Central memory CD8-positive, alpha-beta T cell (primary cell): Measurements from ENCODE around the gene B3GALT2.

Source experiments
- ATAC-seq: fragments of 150-1000 bp; cut with Tn5 transposase; replicated peaks from 2 replicates; pipeline ENCODE4 v1.10.0; 2022; ENCODE audit warnings: mild to moderate bottlenecking, moderate FRiP score, moderate number of reproducible peaks; ENCODE audit not compliant: poor library complexity, severe bottlenecking; ENCODE audit errors: extremely low read depth
- DNase-seq, 2 donors: peaks; one replicate each; pipeline ENCODE4 v3.0.0; 2021; ENCODE audit warnings: low spot score in 2 of 2
- H3K27ac Mint-ChIP-seq: one replicate; pipeline ENCODE4 v1.8.0; 2022; ENCODE audit warnings: low read depth, mild to moderate bottlenecking, moderate library complexity, mixed read lengths
- H3K27me3 Mint-ChIP-seq: one replicate; pipeline ENCODE4 v1.8.0; 2022; ENCODE audit warnings: mixed read lengths
- H3K36me3 Mint-ChIP-seq: one replicate; pipeline ENCODE4 v1.8.0; 2022; ENCODE audit warnings: mild to moderate bottlenecking, moderate library complexity, mixed read lengths; ENCODE audit not compliant: insufficient read depth
- H3K4me1 Mint-ChIP-seq: one replicate; pipeline ENCODE4 v1.8.0; 2022; ENCODE audit warnings: mixed read lengths
- H3K4me3 Mint-ChIP-seq: one replicate; pipeline ENCODE4 v1.8.0; 2022; ENCODE audit warnings: mild to moderate bottlenecking, moderate library complexity, mixed read lengths
- H3K9me3 Mint-ChIP-seq: one replicate; pipeline ENCODE4 v1.8.0; 2022; ENCODE audit warnings: mixed read lengths

The B3GALT2 gene

DNA sequence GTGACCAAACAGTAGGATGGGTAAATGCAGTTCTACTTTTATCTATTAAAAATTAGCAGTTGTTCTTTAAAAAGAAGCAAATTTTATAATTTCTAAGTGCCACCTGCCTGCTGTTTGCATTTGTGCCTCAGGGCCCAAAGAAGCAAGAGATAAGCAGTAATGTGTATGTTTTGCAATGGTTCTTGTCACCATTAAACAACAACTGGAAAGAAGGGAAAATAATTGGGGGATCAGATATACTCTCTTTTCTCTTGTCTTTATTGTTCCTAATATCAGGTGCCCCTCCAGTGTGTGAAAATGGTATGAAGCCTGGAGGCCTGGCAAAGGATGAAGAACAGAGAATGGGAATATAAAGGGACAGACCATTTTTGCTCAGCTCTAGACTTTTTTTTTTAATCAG, 9.6 kb downstream of the B3GALT2 start:
- Mint-ChIP-seq H3K4me3 (no peak overlapping the region), H3K9me3 (no peaks in the 10 kb centered on the region), H3K4me1 (peaks cover 36% of the 10 kb centered on the region), H3K27me3 (no peaks in the 10 kb centered on the region), H3K36me3 (peaks cover 7% of the 10 kb centered on the region), H3K27ac (no peak overlapping the region)
- ATAC-seq (no peak), DNase-seq (no peak)

DNA sequence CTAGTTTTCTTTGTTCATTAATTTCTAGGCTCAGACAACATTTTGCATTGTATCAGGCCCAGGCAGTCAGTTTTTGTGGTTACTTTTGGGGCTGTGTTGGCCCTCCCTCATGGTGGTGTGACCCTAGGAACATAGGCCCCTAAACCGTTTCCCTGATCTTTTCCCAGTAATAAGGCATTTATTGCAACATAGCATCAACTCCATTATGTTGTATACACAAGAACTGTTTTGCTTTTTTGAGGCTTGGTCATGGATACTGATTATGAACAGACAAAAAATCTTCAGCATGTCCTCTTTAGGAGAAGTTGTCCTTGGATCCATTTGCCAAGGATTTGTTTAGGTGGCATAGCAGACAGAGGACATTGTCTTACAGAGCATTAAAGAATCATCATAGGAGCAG, 10.3 kb downstream of the B3GALT2 start:
- Mint-ChIP-seq H3K9me3 (no peaks in the 10 kb centered on the region), H3K27ac (peak overlapping the region; percentile 2), H3K4me1 (peaks cover 36% of the 10 kb centered on the region), H3K36me3 (peaks cover 7% of the 10 kb centered on the region), H3K4me3 (no peak overlapping the region), H3K27me3 (no peaks in the 10 kb centered on the region)
- ATAC-seq: no peak
- no peak for DNase-seq

DNA sequence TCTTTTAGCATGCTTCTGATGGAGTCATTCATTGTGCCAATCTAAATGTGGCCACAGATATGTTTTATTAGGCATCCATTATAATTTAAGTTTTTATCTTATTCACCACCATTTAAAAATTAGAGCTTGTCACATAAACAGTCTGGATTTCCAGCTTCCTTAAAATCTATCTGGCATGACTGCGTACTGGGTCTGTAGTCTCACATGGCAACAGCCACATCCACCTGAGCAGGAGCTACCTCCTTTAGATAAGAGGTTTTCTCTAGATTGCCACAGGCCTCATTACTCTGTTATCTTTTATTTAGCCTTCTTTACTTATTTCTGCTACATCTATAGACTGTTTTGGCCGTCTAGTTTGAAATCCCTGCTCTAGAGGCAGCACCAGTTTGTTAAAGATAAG, 29.1 kb downstream of the B3GALT2 start:
- peaks cover 23% of the 10 kb centered on the region for H3K36me3 Mint-ChIP-seq
- no peaks in the 10 kb centered on the region for H3K27me3 Mint-ChIP-seq
- DNase-seq: no peak
- peaks cover 38% of the 10 kb centered on the region for H3K4me1 Mint-ChIP-seq
- H3K27ac Mint-ChIP-seq: no peak overlapping the region
- no peak overlapping the region for H3K4me3 Mint-ChIP-seq
- no peak for ATAC-seq
- no peaks in the 10 kb centered on the region for H3K9me3 Mint-ChIP-seq

DNA sequence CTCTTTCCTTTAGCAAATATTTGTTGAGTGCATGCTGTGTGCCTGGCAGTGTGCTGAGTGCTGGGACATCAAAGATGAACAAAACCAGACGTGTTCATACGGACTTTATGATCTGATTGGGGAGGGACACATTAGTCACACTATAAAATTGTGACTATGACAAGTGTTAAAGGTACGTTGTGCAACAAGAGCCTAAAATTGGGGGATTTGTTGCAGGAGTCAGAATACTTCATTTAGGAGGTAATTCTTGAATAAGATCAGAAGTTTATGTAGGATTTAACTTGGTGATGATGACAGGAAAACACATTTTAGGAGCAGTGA, 29.6 kb downstream of the B3GALT2 start:
- no peaks in the 10 kb centered on the region for H3K9me3 Mint-ChIP-seq
- no peak overlapping the region for H3K27ac Mint-ChIP-seq
- no peak for ATAC-seq
- no peaks in the 10 kb centered on the region for H3K27me3 Mint-ChIP-seq
- H3K4me3 Mint-ChIP-seq: no peak overlapping the region
- peaks cover 38% of the 10 kb centered on the region for H3K4me1 Mint-ChIP-seq
- DNase-seq: no peak
- peaks cover 27% of the 10 kb centered on the region for H3K36me3 Mint-ChIP-seq

DNA sequence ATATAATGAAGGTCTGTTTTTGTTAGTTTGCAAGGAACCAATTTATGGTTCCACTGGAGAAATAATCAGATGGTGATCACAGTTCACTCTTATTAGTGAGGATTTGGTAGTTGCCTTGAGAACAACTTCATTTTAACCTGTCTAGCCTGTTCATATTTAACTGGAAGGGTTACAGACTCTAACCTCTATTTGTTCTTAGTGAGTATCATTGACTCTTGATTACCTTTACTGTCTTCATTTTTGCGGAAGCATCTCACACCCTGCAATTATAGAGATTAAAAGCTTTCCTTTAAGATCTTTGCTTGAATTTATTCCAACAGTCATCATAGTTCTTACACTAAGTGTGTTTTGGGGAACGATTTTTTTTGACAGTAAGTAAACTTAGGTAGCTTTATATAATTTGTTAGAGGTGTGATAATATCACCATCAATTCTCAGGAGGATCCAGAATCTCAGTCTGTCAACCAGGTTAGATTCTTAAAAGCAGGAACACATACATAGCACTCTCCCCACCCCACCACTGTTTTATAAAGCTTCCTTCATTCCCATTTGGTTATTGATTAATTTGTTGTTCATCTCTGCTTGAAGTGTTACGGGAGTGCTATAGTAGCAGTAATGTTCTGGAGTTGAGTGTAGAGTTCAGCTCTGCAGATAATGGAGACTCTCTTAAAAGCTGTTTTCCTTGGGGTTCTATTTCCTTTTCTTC, 30.1 kb downstream of the B3GALT2 start:
- H3K27me3 Mint-ChIP-seq: no peaks in the 10 kb centered on the region
- H3K27ac Mint-ChIP-seq: no peak overlapping the region
- no peak overlapping the region for H3K4me3 Mint-ChIP-seq
- ATAC-seq (no peak), DNase-seq (no peak)
- H3K9me3 Mint-ChIP-seq: no peaks in the 10 kb centered on the region
- H3K4me1 Mint-ChIP-seq: peaks cover 37% of the 10 kb centered on the region
- H3K36me3 Mint-ChIP-seq: peaks cover 32% of the 10 kb centered on the region

DNA sequence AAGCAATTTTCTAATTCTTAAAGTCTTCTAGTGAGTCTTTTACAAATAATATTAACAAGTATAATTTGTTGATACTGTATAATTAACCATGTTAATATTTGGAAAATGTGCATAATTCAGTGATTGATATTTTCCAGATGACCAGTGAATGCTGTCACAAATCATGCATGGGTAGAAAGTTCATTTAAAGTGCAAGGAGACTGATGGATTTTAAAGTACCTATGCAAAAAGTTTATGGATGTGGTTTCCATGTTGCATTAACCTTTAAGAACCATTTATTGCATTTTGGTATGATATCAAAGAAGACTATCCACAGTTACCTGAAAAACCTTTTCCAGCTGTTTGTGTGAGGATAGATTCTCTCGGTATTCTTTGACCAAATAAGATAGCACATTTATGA, 41.4 kb downstream of the B3GALT2 start:
- Mint-ChIP-seq H3K36me3 (peaks cover 48% of the 10 kb centered on the region), H3K9me3 (no peaks in the 10 kb centered on the region), H3K27me3 (no peaks in the 10 kb centered on the region), H3K4me3 (no peak overlapping the region), H3K4me1 (peaks cover 14% of the 10 kb centered on the region), H3K27ac (no peak overlapping the region)
- ATAC-seq: no peak
- no peak for DNase-seq

DNA sequence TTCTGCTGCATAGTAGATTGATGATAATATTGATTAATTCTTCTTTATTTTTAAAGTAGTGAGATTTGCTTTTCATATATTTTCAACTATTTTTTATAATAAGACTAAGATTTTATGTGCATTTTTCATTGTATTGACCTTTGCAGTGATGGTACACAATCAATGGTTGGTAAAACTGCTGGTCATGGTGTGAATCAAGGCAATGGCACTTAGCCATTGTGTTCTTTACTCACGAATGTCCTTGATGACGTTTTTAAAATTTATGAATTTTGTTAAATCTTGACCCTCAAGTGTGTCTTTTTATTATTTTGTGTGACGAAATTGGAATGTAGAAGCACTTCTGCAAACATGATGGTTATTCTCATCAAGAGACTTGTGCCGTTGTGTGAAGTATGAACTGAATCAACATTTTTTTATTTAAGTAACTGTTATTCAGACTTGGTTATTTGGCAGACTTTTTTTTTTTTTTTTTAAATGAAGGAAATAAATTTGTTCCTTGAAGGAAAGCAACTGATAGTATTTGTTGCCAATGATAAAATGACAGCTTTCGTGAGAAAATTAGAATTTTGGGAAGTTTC, 42.0 kb downstream of the B3GALT2 start:
- H3K4me1 Mint-ChIP-seq: peaks cover 19% of the 10 kb centered on the region
- DNase-seq (no peak), ATAC-seq (no peak)
- no peak overlapping the region for H3K4me3 Mint-ChIP-seq
- peaks cover 50% of the 10 kb centered on the region for H3K36me3 Mint-ChIP-seq
- H3K27me3 Mint-ChIP-seq: no peaks in the 10 kb centered on the region
- no peak overlapping the region for H3K27ac Mint-ChIP-seq
- no peaks in the 10 kb centered on the region for H3K9me3 Mint-ChIP-seq

DNA sequence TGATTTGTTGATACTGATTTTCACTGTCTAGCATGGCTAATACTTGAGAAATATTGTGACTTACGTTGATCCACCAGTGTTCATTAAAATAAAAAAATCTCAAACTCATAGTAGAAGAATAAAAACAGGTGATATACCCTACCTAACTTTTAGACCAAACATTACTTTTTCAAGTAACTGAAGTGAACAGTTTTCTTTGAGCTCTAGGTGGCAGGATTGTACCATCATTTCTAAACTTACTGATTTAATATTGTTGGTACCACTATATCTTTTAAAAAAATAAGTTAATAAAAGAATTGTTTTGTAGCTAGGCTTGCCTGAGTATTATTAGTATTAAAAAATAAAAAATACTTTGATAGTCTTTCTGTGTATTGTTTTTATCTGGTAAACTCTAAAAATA, 43.1 kb downstream of the B3GALT2 start:
- peaks cover 52% of the 10 kb centered on the region for H3K36me3 Mint-ChIP-seq
- H3K27me3 Mint-ChIP-seq: no peaks in the 10 kb centered on the region
- no peak overlapping the region for H3K27ac Mint-ChIP-seq
- peaks cover 22% of the 10 kb centered on the region for H3K4me1 Mint-ChIP-seq
- no peak for DNase-seq
- ATAC-seq: no peak
- H3K9me3 Mint-ChIP-seq: no peaks in the 10 kb centered on the region
- H3K4me3 Mint-ChIP-seq: no peak overlapping the region

DNA sequence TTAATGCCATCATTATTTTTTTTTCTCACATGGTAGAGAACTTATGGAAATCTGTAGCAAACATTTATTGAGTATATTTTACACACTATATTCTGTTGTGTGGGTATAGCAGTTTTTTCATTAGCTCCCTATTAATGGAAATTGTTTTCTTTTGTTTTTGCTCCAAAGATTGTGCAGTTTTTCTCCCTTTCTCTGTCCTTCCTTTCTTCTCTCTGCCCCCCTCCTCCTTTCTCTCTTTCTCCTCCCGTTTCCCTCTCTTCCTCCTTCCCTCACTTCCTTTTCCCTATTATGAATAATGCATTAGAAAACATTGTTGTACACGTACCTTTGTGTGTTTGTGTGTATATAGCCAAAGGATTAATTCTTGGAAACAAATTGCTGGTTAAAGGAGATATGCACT, 44.0 kb downstream of the B3GALT2 start:
- no peak for ATAC-seq
- Mint-ChIP-seq H3K9me3 (no peaks in the 10 kb centered on the region), H3K36me3 (peaks cover 55% of the 10 kb centered on the region), H3K27ac (no peak overlapping the region), H3K4me1 (peaks cover 30% of the 10 kb centered on the region), H3K4me3 (no peak overlapping the region), H3K27me3 (no peaks in the 10 kb centered on the region)
- no peak for DNase-seq

DNA sequence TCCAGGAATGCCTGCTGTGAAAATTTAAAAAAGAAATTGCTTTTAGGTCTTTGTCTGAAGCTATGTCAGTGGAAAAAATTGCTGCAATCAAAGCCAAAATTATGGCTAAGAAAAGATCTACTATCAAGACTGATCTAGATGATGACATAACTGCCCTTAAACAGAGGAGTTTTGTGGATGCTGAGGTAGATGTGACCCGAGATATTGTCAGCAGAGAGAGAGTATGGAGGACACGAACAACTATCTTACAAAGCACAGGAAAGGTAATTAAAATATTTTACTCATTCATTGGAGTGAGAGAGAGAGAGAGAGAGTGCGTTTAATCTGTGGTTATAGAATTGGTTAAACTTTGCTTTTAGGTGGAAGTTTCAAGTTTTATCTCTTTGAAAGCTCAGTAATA, 44.6 kb downstream of the B3GALT2 start:
- Mint-ChIP-seq H3K27me3 (no peaks in the 10 kb centered on the region), H3K9me3 (no peaks in the 10 kb centered on the region), H3K36me3 (peaks cover 57% of the 10 kb centered on the region), H3K27ac (no peak overlapping the region), H3K4me1 (peaks cover 30% of the 10 kb centered on the region), H3K4me3 (no peak overlapping the region)
- DNase-seq (no peak), ATAC-seq (no peak)

DNA sequence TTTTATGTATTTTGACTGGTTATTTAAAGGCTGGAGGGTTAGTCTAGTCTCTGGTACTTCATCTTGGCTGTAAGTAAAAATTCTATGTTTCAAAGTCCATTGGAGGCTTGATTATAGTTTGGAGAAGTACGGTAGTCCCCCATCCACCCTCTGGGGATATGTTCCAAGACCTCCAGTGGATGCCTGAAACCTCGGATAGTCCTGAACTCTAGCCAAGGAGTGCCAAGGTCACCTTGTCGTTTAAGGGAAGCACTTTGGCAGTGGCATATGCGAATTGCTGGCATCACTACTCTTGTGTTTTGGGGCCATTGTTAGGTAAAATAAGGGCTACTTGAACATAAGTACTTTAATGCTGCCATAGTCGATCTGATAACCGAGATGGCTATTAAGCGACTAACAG, 46.2 kb downstream of the B3GALT2 start:
- peaks cover 60% of the 10 kb centered on the region for H3K36me3 Mint-ChIP-seq
- no peak for DNase-seq
- peaks cover 30% of the 10 kb centered on the region for H3K4me1 Mint-ChIP-seq
- no peak overlapping the region for H3K4me3 Mint-ChIP-seq
- ATAC-seq: no peak
- H3K27me3 Mint-ChIP-seq: no peaks in the 10 kb centered on the region
- H3K9me3 Mint-ChIP-seq: no peaks in the 10 kb centered on the region
- no peak overlapping the region for H3K27ac Mint-ChIP-seq

DNA sequence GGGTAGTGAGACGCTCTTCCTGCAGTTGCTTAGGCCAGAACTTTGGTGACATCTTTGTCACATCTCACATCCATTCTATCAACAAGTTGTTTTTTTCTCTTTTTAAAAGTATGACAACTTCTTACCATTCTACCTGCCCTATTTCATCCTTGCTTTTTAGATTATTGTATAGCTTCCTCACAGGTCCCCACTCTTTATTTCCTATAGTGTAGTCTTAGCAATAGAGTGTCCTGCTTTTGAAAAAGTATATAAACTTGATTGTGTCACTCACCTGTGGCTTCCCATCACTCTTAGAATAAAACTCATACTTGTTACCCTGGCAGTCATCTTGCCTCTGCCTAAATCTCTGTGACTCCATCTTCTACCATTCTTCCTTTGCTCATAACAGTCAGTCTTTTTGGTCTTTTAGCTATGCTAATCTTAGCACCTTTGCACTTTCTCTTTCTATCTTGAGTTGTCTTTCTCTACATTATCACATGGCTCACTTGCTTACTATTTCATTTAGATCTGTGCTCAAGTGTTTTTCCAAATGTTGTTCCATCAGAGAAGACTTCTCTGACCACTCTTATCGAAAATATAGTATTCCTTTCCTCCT, 55.0 kb downstream of the B3GALT2 start:
- Mint-ChIP-seq H3K4me1 (peaks cover 28% of the 10 kb centered on the region), H3K36me3 (peaks cover 59% of the 10 kb centered on the region), H3K4me3 (no peak overlapping the region), H3K27ac (peak overlapping the region; percentile 36), H3K9me3 (no peaks in the 10 kb centered on the region), H3K27me3 (no peaks in the 10 kb centered on the region)
- DNase-seq (no peak), ATAC-seq (no peak)
